GM23338 (cell line): Measurements from ENCODE around the gene ADAMTS1. TPM values are rescaled to one million over a fixed set of nuclear protein-coding genes. Genes with fewer than 3 reads are reported as not detected.

ENCODE experiments used
- ATAC-seq: fragments of 200-7000 bp; cut with Tn5 transposase; 3 replicates; pipeline ENCODE4 v1.9.1; 2020
- DNase-seq: peaks from one replicate; pipeline ENCODE4 v3.0.0-alpha.2; 2015; ENCODE audit warnings: low spot score
- H2AFZ ChIP-seq: fragments of 200-600 bp; sonication (generic); 2 replicates; pipeline ENCODE4 v1.8.0; 2016; ENCODE audit warnings: antibody characterized with exemption, mild to moderate bottlenecking, moderate library complexity
- H3F3A ChIP-seq: fragments of 200-600 bp; sonication (generic); replicated peaks from 2 replicates; pipeline ENCODE4 v1.8.0; 2017; ENCODE audit warnings: antibody characterized with exemption, mixed run types, low read depth
- H3K27ac ChIP-seq: fragments of 200-600 bp; sonication (generic); 2 replicates; pipeline ENCODE4 v1.6.1; 2016; ENCODE audit warnings: low read depth
- H3K27me3 ChIP-seq: fragments of 200-600 bp; sonication (generic); 2 replicates; pipeline ENCODE4 v1.8.0; 2016; ENCODE audit warnings: mild to moderate bottlenecking, mixed run types, moderate library complexity; ENCODE audit not compliant: insufficient read depth
- H3K36me3 ChIP-seq: fragments of 200-600 bp; sonication (generic); 2 replicates; pipeline ENCODE4 v1.8.0; 2016; ENCODE audit warnings: mild to moderate bottlenecking; ENCODE audit not compliant: insufficient read depth
- H3K4me1 ChIP-seq: fragments of 200-600 bp; sonication (generic); 2 replicates; pipeline ENCODE4 v1.8.0; 2016; ENCODE audit warnings: mild to moderate bottlenecking, moderate library complexity; ENCODE audit not compliant: insufficient read depth
- H3K4me2 ChIP-seq: fragments of 200-600 bp; sonication (generic); 2 replicates; pipeline ENCODE4 v1.7.1; 2017; ENCODE audit warnings: mixed run types
- H3K4me3 ChIP-seq: fragments of 200-600 bp; sonication (generic); 2 replicates; pipeline ENCODE4 v1.6.1; 2016; ENCODE audit warnings: mixed run types
- H3K79me2 ChIP-seq: fragments of 200-600 bp; sonication (generic); replicated peaks from 2 replicates; pipeline ENCODE4 v1.8.0; 2017; ENCODE audit warnings: mild to moderate bottlenecking; ENCODE audit not compliant: insufficient read depth
- H3K9me2 ChIP-seq: fragments of 200-600 bp; sonication (generic); 2 replicates; pipeline ENCODE4 v1.8.0; 2017; ENCODE audit not compliant: insufficient read depth
- H4K20me1 ChIP-seq: fragments of 200-600 bp; sonication (generic); replicated peaks from 2 replicates; pipeline ENCODE4 v1.8.0; 2017; ENCODE audit warnings: mild to moderate bottlenecking; ENCODE audit not compliant: insufficient read depth
- H3K27ac Mint-ChIP-seq: 2 replicates; pipeline ENCODE4 v1.8.0; 2020; ENCODE audit warnings: inconsistent platforms, mild to moderate bottlenecking, moderate library complexity, mixed read lengths
- H3K27me3 Mint-ChIP-seq: 3 replicates; pipeline ENCODE4 v1.8.0; 2022; ENCODE audit warnings: low read depth, mild to moderate bottlenecking, moderate library complexity, mixed read lengths, inconsistent platforms; ENCODE audit not compliant: insufficient read depth, poor library complexity
- H3K36me3 Mint-ChIP-seq: 3 replicates; pipeline ENCODE4 v1.8.0; 2021; ENCODE audit warnings: low read depth, mild to moderate bottlenecking, inconsistent platforms, moderate library complexity, mixed read lengths
- H3K4me1 Mint-ChIP-seq: 3 replicates; pipeline ENCODE4 v1.8.0; 2020; ENCODE audit warnings: mild to moderate bottlenecking, inconsistent platforms, mixed read lengths
- H3K4me3 Mint-ChIP-seq: 3 replicates; pipeline ENCODE4 v1.8.0; 2021; ENCODE audit warnings: moderate library complexity, mild to moderate bottlenecking, inconsistent platforms, mixed read lengths
- H3K9me3 Mint-ChIP-seq: 3 replicates; pipeline ENCODE4 v1.8.0; 2020; ENCODE audit warnings: moderate library complexity, mild to moderate bottlenecking, inconsistent platforms, mixed read lengths
- CREB1 ChIP-seq: fragments of 250-450 bp; sonication (Bioruptor Pico); IDR thresholded peaks from 2 replicates; pipeline ENCODE4 v1.5.0; 2020; ENCODE audit warnings: low read depth, mild to moderate bottlenecking, moderate library complexity
- CTCF ChIP-seq, 2 experiments: fragments of 200-600 bp in 1 of 2; sonication (generic) in 1 of 2; conservative IDR thresholded peaks; 2 replicates each; pipeline versions ENCODE4 v1.5.1 to v1.6.1; 2016 to 2017; ENCODE audit warnings: antibody characterized with exemption in 2 of 2, low read depth in 2 of 2, mild to moderate bottlenecking in 2 of 2, moderate library complexity in 1 of 2
- ETS1 ChIP-seq: IDR thresholded peaks from 2 replicates; pipeline ENCODE4 v1.6.1; 2016; ENCODE audit warnings: antibody characterized with exemption
- EZH2 ChIP-seq: fragments of 200-600 bp; sonication (generic); IDR thresholded peaks from one replicate; pipeline ENCODE4 v1.8.0; 2017; ENCODE audit warnings: antibody characterized with exemption, mild to moderate bottlenecking, low read depth; ENCODE audit not compliant: unreplicated experiment
- EZH2phosphoT487 ChIP-seq: fragments of 200-600 bp; sonication (generic); IDR thresholded peaks from one replicate; pipeline ENCODE4 v1.8.1; 2018; ENCODE audit warnings: antibody characterized with exemption; ENCODE audit not compliant: unreplicated experiment
- JUNB ChIP-seq: IDR thresholded peaks from one replicate; pipeline ENCODE4 v1.6.1; 2016; ENCODE audit warnings: antibody characterized with exemption; ENCODE audit not compliant: unreplicated experiment
- NANOG ChIP-seq: IDR thresholded peaks from 2 replicates; pipeline ENCODE4 v1.6.1; 2016; ENCODE audit warnings: antibody characterized with exemption, borderline replicate concordance
- POLR2AphosphoS5 ChIP-seq: IDR thresholded peaks from 2 replicates; pipeline ENCODE4 v1.6.1; 2016; ENCODE audit warnings: antibody characterized with exemption, low read depth
- REST ChIP-seq: IDR thresholded peaks from one replicate; pipeline ENCODE4 v1.6.1; 2018; ENCODE audit warnings: antibody characterized with exemption; ENCODE audit not compliant: unreplicated experiment
- STAT1 ChIP-seq: IDR thresholded peaks from one replicate; pipeline ENCODE4 v1.6.1; 2016; ENCODE audit warnings: antibody characterized with exemption; ENCODE audit not compliant: unreplicated experiment
- ZNF114 ChIP-seq: fragments of 250-450 bp; sonication (Bioruptor Pico); IDR thresholded peaks from 2 replicates; pipeline ENCODE4 v1.5.0; 2020; ENCODE audit warnings: mild to moderate bottlenecking, moderate library complexity
- ZNF331 ChIP-seq: fragments of 250-450 bp; sonication (Bioruptor Pico); IDR thresholded peaks from 2 replicates; pipeline ENCODE4 v1.5.0; 2020; ENCODE audit warnings: low read depth, mild to moderate bottlenecking, moderate library complexity
- ZNF462 ChIP-seq: fragments of 250-450 bp; sonication (Bioruptor Pico); IDR thresholded peaks from 2 replicates; pipeline ENCODE4 v1.5.0; 2020; ENCODE audit warnings: mild to moderate bottlenecking, moderate library complexity
- polyA plus RNA-seq: library from polyadenylated mRNA; unstranded; fragments of >200 nt; fragmentation: Nextera tagmentation; extraction: Ambion mirVana; gene quantifications from 2 replicates; pipeline ENCODE4 v1.2.1, GENCODE V29; 2016
- total RNA-seq: library from RNA; depleted of rRNA; stranded (reverse); fragments of >200 nt; shearing (Covaris generic); gene quantifications from 2 replicates; pipeline ENCODE4 v1.2.3, GENCODE V29; 2014

The ADAMTS1 gene
- total and polyA plus RNA-seq, 2 experiments from 2014 or later, result 6.1 to 15.4 TPM

- H3K36me3 Mint-ChIP-seq, result peaks cover 6% of the 10 kb centered on the region
- H3K27me3 Mint-ChIP-seq, result no peaks in the 10 kb centered on the region
- no peak overlapping the region for H3K27ac Mint-ChIP-seq
- H3K9me3 Mint-ChIP-seq, result peaks cover 10% of the 10 kb centered on the region
- DNase-seq (no peak), ATAC-seq (no peak)
- no peak overlapping the region for H3K4me2 ChIP-seq
- no peaks in the 10 kb centered on the region for H3K9me2 ChIP-seq
- no peaks in the 10 kb centered on the region for H3K27me3 ChIP-seq
- H3K4me3 Mint-ChIP-seq, result no peak overlapping the region
- no peaks in the 10 kb centered on the region for H3K79me2 ChIP-seq
- H3F3A ChIP-seq, result no peaks in the 10 kb centered on the region
- no peaks in the 10 kb centered on the region for H3K36me3 ChIP-seq
- no peak for TF ChIP-seq NANOG
- TF ChIP-seq CREB1 (CRISPR knock-in tag), result no peak
- no peak for TF ChIP-seq JUNB
- no peak for TF ChIP-seq ZNF462
- no peak for TF ChIP-seq ZNF331 (CRISPR knock-in tag)
- no peak for TF ChIP-seq POLR2AphosphoS5
- TF ChIP-seq REST, result no peak
- TF ChIP-seq ETS1, result no peak
- TF ChIP-seq CTCF (conservative IDR thresholded peaks at IDR 0.05; ENCODE audit: low read depth in 2 of 2), result no peak
- TF ChIP-seq ZNF114 (CRISPR knock-in tag), result no peak
- no peak for TF ChIP-seq STAT1
- TF ChIP-seq EZH2phosphoT487, result no peak
- no peak for TF ChIP-seq EZH2
- H3K4me1 Mint-ChIP-seq, result peaks cover 9% of the 10 kb centered on the region; the same call in 2 of the 3 replicates
- H2AFZ ChIP-seq, result 0 out of 2 replicates have a peak overlapping the region, but pooled peaks have one; percentile 4
- no peak overlapping the region for H3K4me3 ChIP-seq
- H3K27ac ChIP-seq, result no peak overlapping the region
- no peaks in the 10 kb centered on the region for H4K20me1 ChIP-seq
- no peaks in the 10 kb centered on the region for H3K4me1 ChIP-seq
Measured at GRCh38 chr21:26865857-26866256, 20.6 kb upstream of the ADAMTS1 start.
